C1 segment of cervical spinal cord (tissue), 14 donors: ENCODE data around the gene CDH4.

Experiments
- DNase-seq, 14 donors: peaks; one replicate each; lab custom pipeline; 2025; lab: John Stamatoyannopoulos, UW

The CDH4 gene

GRCh38 chr20:61888101-61888865 lies 636.2 kb downstream of the CDH4 start:
- no peak for DNase-seq

GRCh38 chr20:61889659-61890058 lies 637.6 kb downstream of the CDH4 start:
- DNase-seq: no peak

GRCh38 chr20:61890210-61890609 lies 638.1 kb downstream of the CDH4 start:
- no peak for DNase-seq

DNA sequence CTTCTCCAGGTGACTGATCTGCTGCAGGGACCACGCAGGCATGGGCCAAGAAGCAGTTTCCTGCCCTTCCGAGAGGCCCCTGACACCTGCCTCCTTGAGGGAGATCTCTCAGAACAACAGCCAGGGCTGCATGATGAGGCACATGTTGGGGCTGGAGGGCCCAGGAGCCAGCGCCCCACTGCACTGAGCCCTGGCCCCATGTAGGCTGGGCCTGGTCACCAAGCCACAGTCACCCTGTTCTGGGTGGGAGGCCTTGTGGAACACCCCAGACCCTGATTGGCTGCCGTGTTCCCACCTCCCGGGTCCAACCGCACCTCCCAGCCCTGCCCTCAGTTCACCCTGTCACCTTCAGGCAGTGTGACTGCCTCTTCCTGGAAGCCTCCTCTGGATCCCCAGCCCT lies 639.4 kb downstream of the CDH4 start:
- DNase-seq: no peak

- no peak for DNase-seq
Observed at GRCh38 chr20:61891916-61892649, 640.0 kb downstream of the CDH4 start.

DNA sequence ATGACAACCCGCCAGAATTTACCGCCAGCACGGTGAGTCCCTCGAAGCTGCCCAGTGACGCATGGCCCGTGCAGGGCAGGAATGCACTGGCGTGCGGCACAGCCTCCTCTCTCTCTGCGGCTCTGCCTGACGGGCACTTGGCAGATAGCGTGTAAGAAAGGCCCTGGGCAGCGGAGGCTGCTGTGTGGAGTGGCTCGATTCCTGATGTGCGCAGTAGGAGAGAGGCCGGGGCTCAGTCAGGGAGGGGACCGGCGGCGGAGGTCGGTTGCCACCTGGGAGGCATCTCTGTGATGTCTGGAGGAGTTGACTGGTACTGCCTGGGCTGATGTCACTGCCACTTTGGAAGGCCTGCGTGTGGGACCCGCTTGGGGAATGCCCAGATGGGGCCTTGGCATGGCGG lies 643.0 kb downstream of the CDH4 start:
- no peak for DNase-seq

- no peak for DNase-seq
Observed at GRCh38 chr20:61895686-61896057, 643.6 kb downstream of the CDH4 start.

GRCh38 chr20:61896058-61896961 lies 644.2 kb downstream of the CDH4 start:
- DNase-seq: peak in 10 of 14 donors; percentile 6 to 38 (median 19)

GRCh38 chr20:61897401-61898295 lies 645.6 kb downstream of the CDH4 start:
- no peak for DNase-seq

- DNase-seq: no peak
Observed at GRCh38 chr20:61898405-61898804, 646.3 kb downstream of the CDH4 start.

- peak in 8 of 14 donors; percentile 1 to 66 (median 28) for DNase-seq
Observed at GRCh38 chr20:61900011-61900944, 648.2 kb downstream of the CDH4 start.

DNA sequence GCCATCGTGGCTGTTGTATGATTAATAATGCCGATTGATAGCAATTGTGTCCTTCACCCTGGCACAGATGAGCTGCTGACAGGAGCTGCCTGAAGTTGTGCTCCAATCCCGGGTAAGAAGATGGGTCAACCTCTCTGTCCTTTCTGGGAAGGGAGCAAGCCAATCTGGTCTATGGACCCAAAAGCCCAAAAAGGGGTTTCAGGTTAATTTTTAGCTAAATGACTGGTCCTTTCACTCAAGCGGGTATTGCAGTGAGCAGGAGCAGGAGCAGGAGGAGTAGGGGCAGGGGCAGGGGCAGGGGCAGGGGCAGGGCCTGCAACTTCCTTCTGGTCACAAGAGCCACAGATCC lies 648.9 kb downstream of the CDH4 start:
- no peak for DNase-seq

- no peak for DNase-seq
Observed at GRCh38 chr20:61901392-61902220, 649.5 kb downstream of the CDH4 start.

GRCh38 chr20:61902221-61902869 lies 650.3 kb downstream of the CDH4 start:
- no peak for DNase-seq

GRCh38 chr20:61903575-61904340 lies 651.7 kb downstream of the CDH4 start:
- no peak for DNase-seq

GRCh38 chr20:61904456-61904855 lies 652.4 kb downstream of the CDH4 start:
- no peak for DNase-seq

DNA sequence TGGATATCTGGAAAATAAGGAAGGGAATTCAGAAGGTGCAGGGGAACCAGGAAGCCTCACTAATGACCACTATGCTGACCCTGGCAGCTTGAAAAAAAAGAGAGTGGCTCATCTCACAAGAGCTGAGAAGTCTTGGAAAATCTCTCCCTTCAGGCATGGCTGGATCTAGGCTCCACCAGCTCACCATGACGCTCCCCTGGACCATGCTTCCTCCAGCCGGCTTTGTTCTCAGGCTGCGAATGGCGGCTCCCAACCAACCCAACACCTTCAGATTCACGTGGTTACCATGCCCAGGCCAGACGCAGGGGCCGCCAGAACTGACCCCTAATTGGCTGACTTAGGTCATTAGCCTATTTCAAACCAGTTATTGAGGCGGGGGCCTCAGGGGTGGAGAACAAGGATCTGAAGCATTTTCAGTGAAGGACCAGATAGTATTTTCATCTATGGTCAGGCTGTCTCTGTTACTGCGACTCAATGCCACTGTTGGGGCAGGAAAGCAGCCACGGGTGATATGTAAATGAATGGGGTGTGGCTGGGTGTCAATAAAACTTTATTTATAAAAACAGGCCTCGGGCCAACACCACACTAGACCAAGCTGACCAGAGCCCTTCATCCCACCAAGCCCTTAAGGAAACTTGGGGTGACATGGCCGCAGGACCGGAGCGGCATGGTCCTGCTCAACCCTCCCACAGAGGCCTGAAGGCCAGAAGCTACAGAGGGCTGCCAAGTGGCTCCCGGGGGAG lies 653.9 kb downstream of the CDH4 start:
- DNase-seq: no peak
